GM23338 (cell line): ENCODE results near the gene UBE2F. TPM values are rescaled to one million over a fixed set of nuclear protein-coding genes. Genes with fewer than 3 reads are reported as not detected.

Experiments
- ATAC-seq: fragments of 200-7000 bp; cut with Tn5 transposase; 3 replicates; pipeline ENCODE4 v1.9.1; 2020
- DNase-seq: peaks from one replicate; pipeline ENCODE4 v3.0.0-alpha.2; 2015; ENCODE audit warnings: low spot score
- H2AFZ ChIP-seq: fragments of 200-600 bp; sonication (generic); 2 replicates; pipeline ENCODE4 v1.8.0; 2016; ENCODE audit warnings: antibody characterized with exemption, mild to moderate bottlenecking, moderate library complexity
- H3F3A ChIP-seq: fragments of 200-600 bp; sonication (generic); replicated peaks from 2 replicates; pipeline ENCODE4 v1.8.0; 2017; ENCODE audit warnings: antibody characterized with exemption, mixed run types, low read depth
- H3K27ac ChIP-seq: fragments of 200-600 bp; sonication (generic); 2 replicates; pipeline ENCODE4 v1.6.1; 2016; ENCODE audit warnings: low read depth
- H3K27me3 ChIP-seq: fragments of 200-600 bp; sonication (generic); 2 replicates; pipeline ENCODE4 v1.8.0; 2016; ENCODE audit warnings: mild to moderate bottlenecking, mixed run types, moderate library complexity; ENCODE audit not compliant: insufficient read depth
- H3K36me3 ChIP-seq: fragments of 200-600 bp; sonication (generic); 2 replicates; pipeline ENCODE4 v1.8.0; 2016; ENCODE audit warnings: mild to moderate bottlenecking; ENCODE audit not compliant: insufficient read depth
- H3K4me1 ChIP-seq: fragments of 200-600 bp; sonication (generic); 2 replicates; pipeline ENCODE4 v1.8.0; 2016; ENCODE audit warnings: mild to moderate bottlenecking, moderate library complexity; ENCODE audit not compliant: insufficient read depth
- H3K4me2 ChIP-seq: fragments of 200-600 bp; sonication (generic); 2 replicates; pipeline ENCODE4 v1.7.1; 2017; ENCODE audit warnings: mixed run types
- H3K4me3 ChIP-seq: fragments of 200-600 bp; sonication (generic); 2 replicates; pipeline ENCODE4 v1.6.1; 2016; ENCODE audit warnings: mixed run types
- H3K79me2 ChIP-seq: fragments of 200-600 bp; sonication (generic); replicated peaks from 2 replicates; pipeline ENCODE4 v1.8.0; 2017; ENCODE audit warnings: mild to moderate bottlenecking; ENCODE audit not compliant: insufficient read depth
- H3K9me2 ChIP-seq: fragments of 200-600 bp; sonication (generic); 2 replicates; pipeline ENCODE4 v1.8.0; 2017; ENCODE audit not compliant: insufficient read depth
- H4K20me1 ChIP-seq: fragments of 200-600 bp; sonication (generic); replicated peaks from 2 replicates; pipeline ENCODE4 v1.8.0; 2017; ENCODE audit warnings: mild to moderate bottlenecking; ENCODE audit not compliant: insufficient read depth
- H3K27ac Mint-ChIP-seq: 2 replicates; pipeline ENCODE4 v1.8.0; 2020; ENCODE audit warnings: inconsistent platforms, mild to moderate bottlenecking, moderate library complexity, mixed read lengths
- H3K27me3 Mint-ChIP-seq: 3 replicates; pipeline ENCODE4 v1.8.0; 2022; ENCODE audit warnings: low read depth, mild to moderate bottlenecking, moderate library complexity, mixed read lengths, inconsistent platforms; ENCODE audit not compliant: insufficient read depth, poor library complexity
- H3K36me3 Mint-ChIP-seq: 3 replicates; pipeline ENCODE4 v1.8.0; 2021; ENCODE audit warnings: low read depth, mild to moderate bottlenecking, inconsistent platforms, moderate library complexity, mixed read lengths
- H3K4me1 Mint-ChIP-seq: 3 replicates; pipeline ENCODE4 v1.8.0; 2020; ENCODE audit warnings: mild to moderate bottlenecking, inconsistent platforms, mixed read lengths
- H3K4me3 Mint-ChIP-seq: 3 replicates; pipeline ENCODE4 v1.8.0; 2021; ENCODE audit warnings: moderate library complexity, mild to moderate bottlenecking, inconsistent platforms, mixed read lengths
- H3K9me3 Mint-ChIP-seq: 3 replicates; pipeline ENCODE4 v1.8.0; 2020; ENCODE audit warnings: moderate library complexity, mild to moderate bottlenecking, inconsistent platforms, mixed read lengths
- CREB1 ChIP-seq: fragments of 250-450 bp; sonication (Bioruptor Pico); IDR thresholded peaks from 2 replicates; pipeline ENCODE4 v1.5.0; 2020; ENCODE audit warnings: low read depth, mild to moderate bottlenecking, moderate library complexity
- EZH2 ChIP-seq: fragments of 200-600 bp; sonication (generic); IDR thresholded peaks from one replicate; pipeline ENCODE4 v1.8.0; 2017; ENCODE audit warnings: antibody characterized with exemption, mild to moderate bottlenecking, low read depth; ENCODE audit not compliant: unreplicated experiment
- EZH2phosphoT487 ChIP-seq: fragments of 200-600 bp; sonication (generic); IDR thresholded peaks from one replicate; pipeline ENCODE4 v1.8.1; 2018; ENCODE audit warnings: antibody characterized with exemption; ENCODE audit not compliant: unreplicated experiment
- JUNB ChIP-seq: IDR thresholded peaks from one replicate; pipeline ENCODE4 v1.6.1; 2016; ENCODE audit warnings: antibody characterized with exemption; ENCODE audit not compliant: unreplicated experiment
- POLR2AphosphoS5 ChIP-seq: IDR thresholded peaks from 2 replicates; pipeline ENCODE4 v1.6.1; 2016; ENCODE audit warnings: antibody characterized with exemption, low read depth
- STAT1 ChIP-seq: IDR thresholded peaks from one replicate; pipeline ENCODE4 v1.6.1; 2016; ENCODE audit warnings: antibody characterized with exemption; ENCODE audit not compliant: unreplicated experiment
- ZNF114 ChIP-seq: fragments of 250-450 bp; sonication (Bioruptor Pico); IDR thresholded peaks from 2 replicates; pipeline ENCODE4 v1.5.0; 2020; ENCODE audit warnings: mild to moderate bottlenecking, moderate library complexity
- ZNF331 ChIP-seq: fragments of 250-450 bp; sonication (Bioruptor Pico); IDR thresholded peaks from 2 replicates; pipeline ENCODE4 v1.5.0; 2020; ENCODE audit warnings: low read depth, mild to moderate bottlenecking, moderate library complexity
- polyA plus RNA-seq: library from polyadenylated mRNA; unstranded; fragments of >200 nt; fragmentation: Nextera tagmentation; extraction: Ambion mirVana; gene quantifications from 2 replicates; pipeline ENCODE4 v1.2.1, GENCODE V29; 2016
- total RNA-seq: library from RNA; depleted of rRNA; stranded (reverse); fragments of >200 nt; shearing (Covaris generic); gene quantifications from 2 replicates; pipeline ENCODE4 v1.2.3, GENCODE V29; 2014
- TF ChIP-seq, protein P1 (sequence below): fragments of 250-450 bp; sonication (Bioruptor Pico); IDR thresholded peaks from 2 replicates; pipeline ENCODE4 v1.5.0; 2020; ENCODE audit warnings: mild to moderate bottlenecking, moderate library complexity
- TF ChIP-seq, protein P2 (sequence below), 2 experiments: fragments of 200-600 bp in 1 of 2; sonication (generic) in 1 of 2; conservative IDR thresholded peaks; 2 replicates each; pipeline versions ENCODE4 v1.5.1 to v1.6.1; 2016 to 2017; ENCODE audit warnings: antibody characterized with exemption in 2 of 2, low read depth in 2 of 2, mild to moderate bottlenecking in 2 of 2, moderate library complexity in 1 of 2
- TF ChIP-seq, protein P3 (sequence below): IDR thresholded peaks from one replicate; pipeline ENCODE4 v1.6.1; 2018; ENCODE audit warnings: antibody characterized with exemption; ENCODE audit not compliant: unreplicated experiment

Gene UBE2F
- total and polyA plus RNA-seq, 2 experiments from 2014 or later = 98.2 to 106 TPM

DNA sequence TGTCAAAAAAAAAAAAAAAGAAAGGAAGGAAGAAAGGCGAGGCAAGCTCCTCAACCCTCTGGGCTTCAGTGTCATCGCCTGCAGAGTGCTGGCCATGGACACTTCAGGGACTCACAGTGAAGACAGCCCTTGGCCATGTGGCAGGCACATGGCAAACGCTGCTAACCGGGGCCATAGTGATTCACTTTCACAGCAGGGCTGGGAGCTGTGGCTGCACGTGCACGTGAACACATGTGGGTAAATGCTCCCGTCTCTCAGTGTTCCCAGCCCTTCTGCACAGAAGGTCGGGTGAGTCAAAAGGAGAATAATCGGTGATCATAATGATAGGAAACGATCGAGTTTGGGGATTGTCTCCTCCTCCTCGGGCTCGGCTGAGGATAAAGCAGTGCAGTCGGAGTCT is 46.1 kb upstream of the UBE2F start (continued):
- TF ChIP-seq, protein P1, sequence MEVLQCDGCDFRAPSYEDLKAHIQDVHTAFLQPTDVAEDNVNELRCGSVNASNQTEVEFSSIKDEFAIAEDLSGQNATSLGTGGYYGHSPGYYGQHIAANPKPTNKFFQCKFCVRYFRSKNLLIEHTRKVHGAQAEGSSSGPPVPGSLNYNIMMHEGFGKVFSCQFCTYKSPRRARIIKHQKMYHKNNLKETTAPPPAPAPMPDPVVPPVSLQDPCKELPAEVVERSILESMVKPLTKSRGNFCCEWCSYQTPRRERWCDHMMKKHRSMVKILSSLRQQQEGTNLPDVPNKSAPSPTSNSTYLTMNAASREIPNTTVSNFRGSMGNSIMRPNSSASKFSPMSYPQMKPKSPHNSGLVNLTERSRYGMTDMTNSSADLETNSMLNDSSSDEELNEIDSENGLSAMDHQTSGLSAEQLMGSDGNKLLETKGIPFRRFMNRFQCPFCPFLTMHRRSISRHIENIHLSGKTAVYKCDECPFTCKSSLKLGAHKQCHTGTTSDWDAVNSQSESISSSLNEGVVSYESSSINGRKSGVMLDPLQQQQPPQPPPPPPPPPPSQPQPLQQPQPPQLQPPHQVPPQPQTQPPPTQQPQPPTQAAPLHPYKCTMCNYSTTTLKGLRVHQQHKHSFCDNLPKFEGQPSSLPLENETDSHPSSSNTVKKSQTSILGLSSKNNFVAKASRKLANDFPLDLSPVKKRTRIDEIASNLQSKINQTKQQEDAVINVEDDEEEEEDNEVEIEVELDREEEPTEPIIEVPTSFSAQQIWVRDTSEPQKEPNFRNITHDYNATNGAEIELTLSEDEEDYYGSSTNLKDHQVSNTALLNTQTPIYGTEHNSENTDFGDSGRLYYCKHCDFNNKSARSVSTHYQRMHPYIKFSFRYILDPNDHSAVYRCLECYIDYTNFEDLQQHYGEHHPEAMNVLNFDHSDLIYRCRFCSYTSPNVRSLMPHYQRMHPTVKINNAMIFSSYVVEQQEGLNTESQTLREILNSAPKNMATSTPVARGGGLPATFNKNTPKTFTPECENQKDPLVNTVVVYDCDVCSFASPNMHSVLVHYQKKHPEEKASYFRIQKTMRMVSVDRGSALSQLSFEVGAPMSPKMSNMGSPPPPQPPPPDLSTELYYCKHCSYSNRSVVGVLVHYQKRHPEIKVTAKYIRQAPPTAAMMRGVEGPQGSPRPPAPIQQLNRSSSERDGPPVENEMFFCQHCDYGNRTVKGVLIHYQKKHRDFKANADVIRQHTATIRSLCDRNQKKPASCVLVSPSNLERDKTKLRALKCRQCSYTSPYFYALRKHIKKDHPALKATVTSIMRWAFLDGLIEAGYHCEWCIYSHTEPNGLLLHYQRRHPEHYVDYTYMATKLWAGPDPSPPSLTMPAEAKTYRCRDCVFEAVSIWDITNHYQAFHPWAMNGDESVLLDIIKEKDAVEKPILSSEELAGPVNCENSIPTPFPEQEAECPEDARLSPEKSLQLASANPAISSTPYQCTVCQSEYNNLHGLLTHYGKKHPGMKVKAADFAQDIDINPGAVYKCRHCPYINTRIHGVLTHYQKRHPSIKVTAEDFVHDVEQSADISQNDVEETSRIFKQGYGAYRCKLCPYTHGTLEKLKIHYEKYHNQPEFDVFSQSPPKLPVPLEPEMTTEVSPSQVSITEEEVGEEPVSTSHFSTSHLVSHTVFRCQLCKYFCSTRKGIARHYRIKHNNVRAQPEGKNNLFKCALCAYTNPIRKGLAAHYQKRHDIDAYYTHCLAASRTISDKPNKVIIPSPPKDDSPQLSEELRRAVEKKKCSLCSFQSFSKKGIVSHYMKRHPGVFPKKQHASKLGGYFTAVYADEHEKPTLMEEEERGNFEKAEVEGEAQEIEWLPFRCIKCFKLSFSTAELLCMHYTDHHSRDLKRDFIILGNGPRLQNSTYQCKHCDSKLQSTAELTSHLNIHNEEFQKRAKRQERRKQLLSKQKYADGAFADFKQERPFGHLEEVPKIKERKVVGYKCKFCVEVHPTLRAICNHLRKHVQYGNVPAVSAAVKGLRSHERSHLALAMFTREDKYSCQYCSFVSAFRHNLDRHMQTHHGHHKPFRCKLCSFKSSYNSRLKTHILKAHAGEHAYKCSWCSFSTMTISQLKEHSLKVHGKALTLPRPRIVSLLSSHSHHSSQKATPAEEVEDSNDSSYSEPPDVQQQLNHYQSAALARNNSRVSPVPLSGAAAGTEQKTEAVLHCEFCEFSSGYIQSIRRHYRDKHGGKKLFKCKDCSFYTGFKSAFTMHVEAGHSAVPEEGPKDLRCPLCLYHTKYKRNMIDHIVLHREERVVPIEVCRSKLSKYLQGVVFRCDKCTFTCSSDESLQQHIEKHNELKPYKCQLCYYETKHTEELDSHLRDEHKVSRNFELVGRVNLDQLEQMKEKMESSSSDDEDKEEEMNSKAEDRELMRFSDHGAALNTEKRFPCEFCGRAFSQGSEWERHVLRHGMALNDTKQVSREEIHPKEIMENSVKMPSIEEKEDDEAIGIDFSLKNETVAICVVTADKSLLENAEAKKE (CRISPR knock-in tag) = no peak
- no peak for TF ChIP-seq JUNB
- TF ChIP-seq ZNF331 (CRISPR knock-in tag) = no peak
- TF ChIP-seq EZH2phosphoT487 = no peak
- TF ChIP-seq, protein P2, sequence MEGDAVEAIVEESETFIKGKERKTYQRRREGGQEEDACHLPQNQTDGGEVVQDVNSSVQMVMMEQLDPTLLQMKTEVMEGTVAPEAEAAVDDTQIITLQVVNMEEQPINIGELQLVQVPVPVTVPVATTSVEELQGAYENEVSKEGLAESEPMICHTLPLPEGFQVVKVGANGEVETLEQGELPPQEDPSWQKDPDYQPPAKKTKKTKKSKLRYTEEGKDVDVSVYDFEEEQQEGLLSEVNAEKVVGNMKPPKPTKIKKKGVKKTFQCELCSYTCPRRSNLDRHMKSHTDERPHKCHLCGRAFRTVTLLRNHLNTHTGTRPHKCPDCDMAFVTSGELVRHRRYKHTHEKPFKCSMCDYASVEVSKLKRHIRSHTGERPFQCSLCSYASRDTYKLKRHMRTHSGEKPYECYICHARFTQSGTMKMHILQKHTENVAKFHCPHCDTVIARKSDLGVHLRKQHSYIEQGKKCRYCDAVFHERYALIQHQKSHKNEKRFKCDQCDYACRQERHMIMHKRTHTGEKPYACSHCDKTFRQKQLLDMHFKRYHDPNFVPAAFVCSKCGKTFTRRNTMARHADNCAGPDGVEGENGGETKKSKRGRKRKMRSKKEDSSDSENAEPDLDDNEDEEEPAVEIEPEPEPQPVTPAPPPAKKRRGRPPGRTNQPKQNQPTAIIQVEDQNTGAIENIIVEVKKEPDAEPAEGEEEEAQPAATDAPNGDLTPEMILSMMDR (conservative IDR thresholded peaks at IDR 0.05; ENCODE audit: low read depth in 2 of 2) = no peak
- TF ChIP-seq POLR2AphosphoS5 = no peak
- no peak for TF ChIP-seq EZH2

DNA sequence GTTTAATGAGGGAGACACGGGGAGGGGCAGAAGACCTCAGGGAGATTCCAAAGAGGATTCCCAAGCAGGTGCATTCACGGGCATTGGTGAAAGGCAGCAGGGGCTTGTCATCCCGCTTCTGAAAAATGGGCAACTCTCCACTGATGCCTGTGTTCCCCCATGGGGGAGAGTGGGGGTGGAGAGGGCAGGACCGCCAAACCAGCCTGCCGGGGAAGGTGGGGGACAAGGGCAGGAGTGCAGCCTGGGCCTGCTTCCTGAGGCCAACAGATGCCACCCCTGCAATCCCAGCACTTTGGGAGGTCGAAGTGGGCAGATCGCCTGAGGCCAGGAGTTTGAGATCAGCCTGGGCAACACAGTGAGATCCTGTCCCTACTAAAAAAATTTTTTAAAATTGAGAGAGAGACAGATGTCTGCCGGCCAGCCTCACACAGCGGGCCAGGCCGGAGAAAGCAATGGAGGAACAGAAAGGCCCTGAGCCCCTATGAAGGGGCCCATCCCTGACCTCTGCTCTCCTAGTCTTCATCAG is 44.8 kb upstream of the UBE2F start:
- H2AFZ ChIP-seq = no peak overlapping the region
- no peaks in the 10 kb centered on the region for H3F3A ChIP-seq
- no peak overlapping the region for H3K4me2 ChIP-seq
- no peaks in the 10 kb centered on the region for H3K79me2 ChIP-seq
- no peaks in the 10 kb centered on the region for H3K4me1 ChIP-seq
- DNase-seq (no peak), ATAC-seq (no peak)
- Mint-ChIP-seq H3K4me3 (no peak overlapping the region), H3K9me3 (no peaks in the 10 kb centered on the region), H3K27me3 (peaks cover 21% of the 10 kb centered on the region), H3K4me1 (peaks cover 8% of the 10 kb centered on the region; the same call in 2 of the 3 replicates), H3K36me3 (no peaks in the 10 kb centered on the region; the same call in 2 of the 3 replicates), H3K27ac (no peak overlapping the region)
- H3K27ac ChIP-seq = no peak overlapping the region
- no peaks in the 10 kb centered on the region for H4K20me1 ChIP-seq
- no peaks in the 10 kb centered on the region for H3K9me2 ChIP-seq
- H3K36me3 ChIP-seq = no peaks in the 10 kb centered on the region
- H3K27me3 ChIP-seq = no peaks in the 10 kb centered on the region
- no peak overlapping the region for H3K4me3 ChIP-seq
- TF ChIP-seq, protein P2 (conservative IDR thresholded peaks at IDR 0.05; ENCODE audit: low read depth in 2 of 2) = no peak
- TF ChIP-seq ZNF114 (CRISPR knock-in tag) (no peak), EZH2 (no peak), STAT1 (no peak), CREB1 (CRISPR knock-in tag) (no peak), EZH2phosphoT487 (no peak), ZNF331 (CRISPR knock-in tag) (no peak)
- TF ChIP-seq, protein P3, sequence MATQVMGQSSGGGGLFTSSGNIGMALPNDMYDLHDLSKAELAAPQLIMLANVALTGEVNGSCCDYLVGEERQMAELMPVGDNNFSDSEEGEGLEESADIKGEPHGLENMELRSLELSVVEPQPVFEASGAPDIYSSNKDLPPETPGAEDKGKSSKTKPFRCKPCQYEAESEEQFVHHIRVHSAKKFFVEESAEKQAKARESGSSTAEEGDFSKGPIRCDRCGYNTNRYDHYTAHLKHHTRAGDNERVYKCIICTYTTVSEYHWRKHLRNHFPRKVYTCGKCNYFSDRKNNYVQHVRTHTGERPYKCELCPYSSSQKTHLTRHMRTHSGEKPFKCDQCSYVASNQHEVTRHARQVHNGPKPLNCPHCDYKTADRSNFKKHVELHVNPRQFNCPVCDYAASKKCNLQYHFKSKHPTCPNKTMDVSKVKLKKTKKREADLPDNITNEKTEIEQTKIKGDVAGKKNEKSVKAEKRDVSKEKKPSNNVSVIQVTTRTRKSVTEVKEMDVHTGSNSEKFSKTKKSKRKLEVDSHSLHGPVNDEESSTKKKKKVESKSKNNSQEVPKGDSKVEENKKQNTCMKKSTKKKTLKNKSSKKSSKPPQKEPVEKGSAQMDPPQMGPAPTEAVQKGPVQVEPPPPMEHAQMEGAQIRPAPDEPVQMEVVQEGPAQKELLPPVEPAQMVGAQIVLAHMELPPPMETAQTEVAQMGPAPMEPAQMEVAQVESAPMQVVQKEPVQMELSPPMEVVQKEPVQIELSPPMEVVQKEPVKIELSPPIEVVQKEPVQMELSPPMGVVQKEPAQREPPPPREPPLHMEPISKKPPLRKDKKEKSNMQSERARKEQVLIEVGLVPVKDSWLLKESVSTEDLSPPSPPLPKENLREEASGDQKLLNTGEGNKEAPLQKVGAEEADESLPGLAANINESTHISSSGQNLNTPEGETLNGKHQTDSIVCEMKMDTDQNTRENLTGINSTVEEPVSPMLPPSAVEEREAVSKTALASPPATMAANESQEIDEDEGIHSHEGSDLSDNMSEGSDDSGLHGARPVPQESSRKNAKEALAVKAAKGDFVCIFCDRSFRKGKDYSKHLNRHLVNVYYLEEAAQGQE = no peak
